Activated CD8-positive, alpha-beta T cell treated with anti-CD3 and anti-CD28 coated beads, Interleukin-2, amount 10 ng/mL, durations not matched to agents 7 days and 5 days (primary cell): Measurements from ENCODE around the gene WWC2. TPM values are rescaled to one million over a fixed set of nuclear protein-coding genes. Genes with fewer than 3 reads are reported as not detected.

Source experiments
- ATAC-seq: fragments of 150-1000 bp; cut with Tn5 transposase; one replicate; pipeline ENCODE4 v1.10.0; 2021; ENCODE audit warnings: moderate library complexity
- CTCF ChIA-PET: fragments of 350-600 bp; sonication (Branson Sonifier 250); formaldehyde crosslinking; loops from one replicate; lab custom pipeline; 2021; ENCODE audit warnings: antibody characterized with exemption; lab: Charles Lee
- POLR2A ChIA-PET: fragments of 350-600 bp; sonication (Branson Sonifier 250); formaldehyde crosslinking; loops from one replicate; lab custom pipeline; 2021; ENCODE audit warnings: antibody characterized with exemption; lab: Charles Lee
- DNase-seq: peaks from one replicate; pipeline ENCODE4 v3.0.0-alpha.2; 2020
- H3K27ac Mint-ChIP-seq: one replicate; pipeline ENCODE4 v1.8.0; 2021; ENCODE audit warnings: mild to moderate bottlenecking, mixed read lengths
- H3K27me3 Mint-ChIP-seq: one replicate; pipeline ENCODE4 v1.8.0; 2021; ENCODE audit warnings: low read depth, mixed read lengths
- H3K36me3 Mint-ChIP-seq: one replicate; pipeline ENCODE4 v1.8.0; 2021; ENCODE audit warnings: low read depth, mixed read lengths
- H3K4me1 Mint-ChIP-seq: one replicate; pipeline ENCODE4 v1.8.0; 2021; ENCODE audit warnings: low read depth, mixed read lengths
- H3K4me3 Mint-ChIP-seq: one replicate; pipeline ENCODE4 v1.8.0; 2021; ENCODE audit warnings: mild to moderate bottlenecking, mixed read lengths
- H3K9me3 Mint-ChIP-seq: one replicate; pipeline ENCODE4 v1.8.0; 2022; ENCODE audit warnings: mixed read lengths; ENCODE audit not compliant: insufficient read depth
- total RNA-seq, 2 experiments: library from RNA; stranded (reverse); gene quantifications; one replicate each; pipeline ENCODE4 v1.2.3, GENCODE V29; 2021

Gene WWC2
- total RNA-seq, 2 experiments from 2014 or later: 0.21 TPM

GRCh38 chr4:183297675-183298074 lies 198.6 kb downstream of the WWC2 start:
- Mint-ChIP-seq H3K27ac (no peak overlapping the region), H3K36me3 (no peaks in the 10 kb centered on the region), H3K4me3 (no peak overlapping the region), H3K4me1 (peaks cover 3% of the 10 kb centered on the region), H3K9me3 (no peaks in the 10 kb centered on the region), H3K27me3 (no peaks in the 10 kb centered on the region)
- no peak for DNase-seq
- ChIA-PET POLR2A (no interaction called here), CTCF (interaction anchor here (0.8 kb wide), 1 partner anchor 224 kb away, joined by 3 read pairs; no protein-coding TSS in a partner anchor)
- ATAC-seq: no peak

- DNase-seq (no peak), ATAC-seq (no peak)
- CTCF ChIA-PET: no interaction called here
- H3K4me3 Mint-ChIP-seq: no peak overlapping the region
- no peaks in the 10 kb centered on the region for H3K9me3 Mint-ChIP-seq
- peaks cover 3% of the 10 kb centered on the region for H3K4me1 Mint-ChIP-seq
- no peaks in the 10 kb centered on the region for H3K36me3 Mint-ChIP-seq
- POLR2A ChIA-PET: no interaction called here
- no peaks in the 10 kb centered on the region for H3K27me3 Mint-ChIP-seq
- H3K27ac Mint-ChIP-seq: no peak overlapping the region
Measured at GRCh38 chr4:183299464-183299863, 200.4 kb downstream of the WWC2 start.

GRCh38 chr4:183300070-183300469 lies 201.0 kb downstream of the WWC2 start:
- Mint-ChIP-seq H3K36me3 (no peaks in the 10 kb centered on the region), H3K27ac (no peak overlapping the region), H3K27me3 (no peaks in the 10 kb centered on the region), H3K4me3 (no peak overlapping the region), H3K9me3 (no peaks in the 10 kb centered on the region), H3K4me1 (peaks cover 3% of the 10 kb centered on the region)
- ChIA-PET CTCF (no interaction called here), POLR2A (no interaction called here)
- DNase-seq: no peak
- ATAC-seq: no peak

- DNase-seq: no peak
- POLR2A ChIA-PET: no interaction called here
Measured at GRCh38 chr4:183300655-183301054, 201.6 kb downstream of the WWC2 start.

GRCh38 chr4:183303301-183303700 lies 204.2 kb downstream of the WWC2 start:
- no peak overlapping the region for H3K4me3 Mint-ChIP-seq
- ATAC-seq: no peak
- ChIA-PET POLR2A (no interaction called here), CTCF (no interaction called here)
- H3K36me3 Mint-ChIP-seq: no peaks in the 10 kb centered on the region
- peaks cover 5% of the 10 kb centered on the region for H3K27me3 Mint-ChIP-seq
- no peaks in the 10 kb centered on the region for H3K9me3 Mint-ChIP-seq
- no peak overlapping the region for H3K27ac Mint-ChIP-seq
- H3K4me1 Mint-ChIP-seq: no peaks in the 10 kb centered on the region
- DNase-seq: no peak

More at GRCh38 chr4:183300655-183301054, 201.6 kb downstream of the WWC2 start:
- CTCF ChIA-PET: no interaction called here
- no peak overlapping the region for H3K27ac Mint-ChIP-seq
- H3K4me3 Mint-ChIP-seq: no peak overlapping the region
- no peaks in the 10 kb centered on the region for H3K36me3 Mint-ChIP-seq
- peaks cover 3% of the 10 kb centered on the region for H3K4me1 Mint-ChIP-seq
- H3K9me3 Mint-ChIP-seq: no peaks in the 10 kb centered on the region
- no peak for ATAC-seq
- no peaks in the 10 kb centered on the region for H3K27me3 Mint-ChIP-seq

GRCh38 chr4:183304067-183304466 lies 205.0 kb downstream of the WWC2 start:
- ATAC-seq (no peak), DNase-seq (no peak)
- POLR2A ChIA-PET: no interaction called here
- CTCF ChIA-PET: no interaction called here
- H3K27ac Mint-ChIP-seq: no peak overlapping the region
- H3K27me3 Mint-ChIP-seq: peaks cover 10% of the 10 kb centered on the region
- no peaks in the 10 kb centered on the region for H3K36me3 Mint-ChIP-seq
- H3K9me3 Mint-ChIP-seq: no peaks in the 10 kb centered on the region
- no peaks in the 10 kb centered on the region for H3K4me1 Mint-ChIP-seq
- no peak overlapping the region for H3K4me3 Mint-ChIP-seq

GRCh38 chr4:183304538-183304937 lies 205.5 kb downstream of the WWC2 start:
- H3K4me1 Mint-ChIP-seq: no peaks in the 10 kb centered on the region
- ChIA-PET CTCF (no interaction called here), POLR2A (no interaction called here)
- no peak for DNase-seq
- ATAC-seq: no peak
- peaks cover 12% of the 10 kb centered on the region for H3K27me3 Mint-ChIP-seq
- no peaks in the 10 kb centered on the region for H3K9me3 Mint-ChIP-seq
- H3K36me3 Mint-ChIP-seq: no peaks in the 10 kb centered on the region
- H3K27ac Mint-ChIP-seq: no peak overlapping the region
- no peak overlapping the region for H3K4me3 Mint-ChIP-seq

GRCh38 chr4:183306811-183307210 lies 207.8 kb downstream of the WWC2 start:
- DNase-seq (no peak), ATAC-seq (no peak)
- POLR2A ChIA-PET: no interaction called here
- H3K4me1 Mint-ChIP-seq: no peaks in the 10 kb centered on the region
- no peaks in the 10 kb centered on the region for H3K9me3 Mint-ChIP-seq
- H3K4me3 Mint-ChIP-seq: no peak overlapping the region
- CTCF ChIA-PET: interaction anchor here (1.3 kb wide), 1 partner anchor 91 kb away, joined by 3 read pairs; no protein-coding TSS in a partner anchor
- no peak overlapping the region for H3K27ac Mint-ChIP-seq
- H3K36me3 Mint-ChIP-seq: no peaks in the 10 kb centered on the region
- peaks cover 12% of the 10 kb centered on the region for H3K27me3 Mint-ChIP-seq

GRCh38 chr4:183312841-183313240 lies 213.8 kb downstream of the WWC2 start:
- no peaks in the 10 kb centered on the region for H3K36me3 Mint-ChIP-seq
- H3K9me3 Mint-ChIP-seq: no peaks in the 10 kb centered on the region
- H3K27ac Mint-ChIP-seq: no peak overlapping the region
- ATAC-seq: no peak
- ChIA-PET POLR2A (no interaction called here), CTCF (no interaction called here)
- H3K4me3 Mint-ChIP-seq: no peak overlapping the region
- peaks cover 13% of the 10 kb centered on the region for H3K27me3 Mint-ChIP-seq
- no peak for DNase-seq
- no peaks in the 10 kb centered on the region for H3K4me1 Mint-ChIP-seq

GRCh38 chr4:183314336-183314735 lies 215.3 kb downstream of the WWC2 start:
- H3K27me3 Mint-ChIP-seq: peaks cover 11% of the 10 kb centered on the region
- H3K4me1 Mint-ChIP-seq: no peaks in the 10 kb centered on the region
- DNase-seq: no peak
- no peak overlapping the region for H3K4me3 Mint-ChIP-seq
- POLR2A ChIA-PET: no interaction called here
- H3K9me3 Mint-ChIP-seq: no peaks in the 10 kb centered on the region
- no peak for ATAC-seq
- CTCF ChIA-PET: interaction anchor here (1.2 kb wide), 1 partner anchor 84 kb away, joined by 3 read pairs; no protein-coding TSS in a partner anchor
- H3K27ac Mint-ChIP-seq: no peak overlapping the region
- H3K36me3 Mint-ChIP-seq: no peaks in the 10 kb centered on the region

- Mint-ChIP-seq H3K36me3 (no peaks in the 10 kb centered on the region), H3K27me3 (peaks cover 11% of the 10 kb centered on the region), H3K27ac (no peak overlapping the region), H3K9me3 (no peaks in the 10 kb centered on the region), H3K4me3 (no peak overlapping the region), H3K4me1 (no peaks in the 10 kb centered on the region)
- ATAC-seq (no peak), DNase-seq (no peak)
- POLR2A ChIA-PET: no interaction called here
- CTCF ChIA-PET: interaction anchor here (1.2 kb wide), 1 partner anchor 83 kb away, joined by 3 read pairs; no protein-coding TSS in a partner anchor
Measured at GRCh38 chr4:183314806-183315205, 215.7 kb downstream of the WWC2 start.

GRCh38 chr4:183318656-183319055 lies 219.6 kb downstream of the WWC2 start:
- ATAC-seq (no peak), DNase-seq (no peak)
- POLR2A ChIA-PET: no interaction called here
- CTCF ChIA-PET: no interaction called here
- Mint-ChIP-seq H3K9me3 (no peaks in the 10 kb centered on the region), H3K27ac (no peak overlapping the region), H3K36me3 (no peaks in the 10 kb centered on the region), H3K27me3 (peaks cover 15% of the 10 kb centered on the region), H3K4me3 (no peak overlapping the region), H3K4me1 (peaks cover 23% of the 10 kb centered on the region)
